CD4-positive, alpha-beta T cell (primary cell): ENCODE results near the gene MIPOL1. TPM values are rescaled to one million over a fixed set of nuclear protein-coding genes. Genes with fewer than 3 reads are reported as not detected.

Source experiments
- ATAC-seq: fragments of 200-7000 bp; cut with Tn5 transposase; one replicate; pipeline ENCODE4 v1.10.0; 2022; ENCODE audit warnings: mild to moderate bottlenecking; ENCODE audit not compliant: poor library complexity
- CTCF ChIA-PET: fragments of 350-600 bp; sonication (Branson Sonifier 250); formaldehyde crosslinking; loops from one replicate; lab custom pipeline; 2021; ENCODE audit warnings: antibody characterized with exemption, inconsistent platforms; lab: Charles Lee
- POLR2A ChIA-PET: fragments of 350-600 bp; sonication (Branson Sonifier 250); formaldehyde crosslinking; loops from one replicate; lab custom pipeline; 2021; ENCODE audit warnings: antibody characterized with exemption, inconsistent platforms; lab: Charles Lee
- DNase-seq, 14 experiments: peaks; one replicate each; pipeline ENCODE4 v3.0.0-alpha.2; 2013 to 2020; ENCODE audit warnings: mixed read lengths in 2 of 14
- H3K27ac ChIP-seq, 2 donors: one replicate each; pipeline versions ENCODE4 v1.5.1 to v1.7.0; 2013; ENCODE audit warnings: low read length in 2 of 2, low read depth in 1 of 2, mild to moderate bottlenecking in 1 of 2
- H3K27me3 ChIP-seq, 2 experiments: 1 replicate in 1 of 2; 2 replicates in 1 of 2; pipeline versions ENCODE4 v1.6.1 to v1.7.0; 2013; ENCODE audit warnings: low read length in 2 of 2, control low read depth in 1 of 2, mild to moderate bottlenecking in 1 of 2, moderate library complexity in 1 of 2; ENCODE audit not compliant: insufficient read depth in 2 of 2, control insufficient read depth in 1 of 2
- H3K36me3 ChIP-seq: one replicate; pipeline ENCODE4 v1.6.1; 2013; ENCODE audit warnings: low read length, control low read depth; ENCODE audit not compliant: insufficient read depth
- H3K4me1 ChIP-seq: one replicate; pipeline ENCODE4 v1.6.1; 2013; ENCODE audit warnings: low read length, control low read depth; ENCODE audit not compliant: insufficient read depth
- H3K4me3 ChIP-seq: one replicate; pipeline ENCODE4 v1.5.1; 2013; ENCODE audit warnings: mild to moderate bottlenecking, low read length, moderate library complexity
- H3K9me3 ChIP-seq, 2 experiments: 1 replicate in 1 of 2; 2 replicates in 1 of 2; pipeline versions ENCODE4 v1.6.1 to v1.7.0; 2013; ENCODE audit warnings: low read length in 2 of 2, mild to moderate bottlenecking in 2 of 2, control low read depth in 1 of 2, moderate library complexity in 1 of 2; ENCODE audit not compliant: control insufficient read depth in 1 of 2, insufficient read depth in 1 of 2
- H3K27ac Mint-ChIP-seq: one replicate; pipeline ENCODE4 v1.8.0; 2020; ENCODE audit warnings: mixed read lengths
- H3K27me3 Mint-ChIP-seq: one replicate; pipeline ENCODE4 v1.8.0; 2021; ENCODE audit warnings: mixed read lengths
- H3K36me3 Mint-ChIP-seq: one replicate; pipeline ENCODE4 v1.8.0; 2021; ENCODE audit warnings: low read depth, mixed read lengths
- H3K4me1 Mint-ChIP-seq: one replicate; pipeline ENCODE4 v1.8.0; 2021; ENCODE audit warnings: low read depth, mixed read lengths
- H3K4me3 Mint-ChIP-seq: one replicate; pipeline ENCODE4 v1.8.0; 2020; ENCODE audit warnings: mild to moderate bottlenecking, mixed read lengths
- H3K9me3 Mint-ChIP-seq: one replicate; pipeline ENCODE4 v1.8.0; 2020; ENCODE audit warnings: mixed read lengths
- CTCF ChIP-seq: fragments of 200-600 bp; IDR thresholded peaks from one replicate; pipeline ENCODE4 v1.8.0; 2022; ENCODE audit warnings: antibody characterized with exemption, mild to moderate bottlenecking
- intact Hi-C, 2 experiments: fragments of 100-400 bp; cut with DNase I in 1 of 2; cut with micrococcal nuclease in 1 of 2; formaldehyde crosslinking; loops; one replicate each; pipeline versions ENCODE4 v1.15.1 to v1.9.0; 2023 to 2025; cut with DNase I, micrococcal nuclease
- total RNA-seq, 174 experiments: library from RNA in 2 of 174; stranded (reverse) in 2 of 174; gene quantifications; one replicate each; pipeline ENCODE4 v1.2.3 and lab custom pipeline; 2021 to 2026

Gene MIPOL1
- total RNA-seq, 2 experiments from 2014 or later = 0.30 TPM; not detected in 1

- Histone ChIP-seq H3K36me3 (no peaks in the 10 kb centered on the region), H3K27me3 (no peaks in the 10 kb centered on the region), H3K4me1 (no peaks in the 10 kb centered on the region), H3K4me3 (no peak overlapping the region), H3K9me3 (peaks cover 0 to 3% of the 10 kb centered on the region in 2 experiments), H3K27ac (no peak overlapping the region)
- no peak for DNase-seq
- no peak for ATAC-seq
- ChIA-PET CTCF (no interaction called here), POLR2A (no interaction called here)
- H3K27ac Mint-ChIP-seq = no peak overlapping the region
- H3K4me1 Mint-ChIP-seq = no peaks in the 10 kb centered on the region
- H3K9me3 Mint-ChIP-seq = peaks cover 10% of the 10 kb centered on the region
- no peak overlapping the region for H3K4me3 Mint-ChIP-seq
- intact Hi-C loops = no loop called here
- no peak for TF ChIP-seq CTCF
- H3K27me3 Mint-ChIP-seq = no peaks in the 10 kb centered on the region
- no peaks in the 10 kb centered on the region for H3K36me3 Mint-ChIP-seq
These were observed 130.9 kb downstream of the MIPOL1 start for GRCh38 chr14:37328673-37329072.

- DNase-seq (no peak), ATAC-seq (no peak)
- ChIA-PET CTCF (no interaction called here), POLR2A (no interaction called here)
- no peaks in the 10 kb centered on the region for H3K36me3 Mint-ChIP-seq
- TF ChIP-seq CTCF = no peak
- H3K36me3 ChIP-seq = no peaks in the 10 kb centered on the region
- intact Hi-C loops = no loop called here
- H3K4me1 Mint-ChIP-seq = no peaks in the 10 kb centered on the region
- peaks cover 10% of the 10 kb centered on the region for H3K9me3 Mint-ChIP-seq
- H3K27ac Mint-ChIP-seq = no peak overlapping the region
- H3K4me3 Mint-ChIP-seq = no peak overlapping the region
- no peak overlapping the region for H3K4me3 ChIP-seq
- no peaks in the 10 kb centered on the region for H3K4me1 ChIP-seq
- no peaks in the 10 kb centered on the region for H3K27me3 Mint-ChIP-seq
- H3K27me3 ChIP-seq = no peaks in the 10 kb centered on the region
- peaks cover 0 to 3% of the 10 kb centered on the region in 2 experiments for H3K9me3 ChIP-seq
- no peak overlapping the region for H3K27ac ChIP-seq
These were observed 131.7 kb downstream of the MIPOL1 start for GRCh38 chr14:37329189-37330001.

- Mint-ChIP-seq H3K36me3 (no peaks in the 10 kb centered on the region), H3K9me3 (peaks cover 8% of the 10 kb centered on the region), H3K4me3 (no peak overlapping the region), H3K27me3 (no peaks in the 10 kb centered on the region), H3K27ac (no peak overlapping the region), H3K4me1 (no peaks in the 10 kb centered on the region)
- no peak for DNase-seq
- no peak for ATAC-seq
- Histone ChIP-seq H3K4me1 (no peaks in the 10 kb centered on the region), H3K27me3 (no peaks in the 10 kb centered on the region), H3K27ac (no peak overlapping the region), H3K4me3 (no peak overlapping the region), H3K36me3 (no peaks in the 10 kb centered on the region), H3K9me3 (peaks cover 0 to 3% of the 10 kb centered on the region in 2 experiments)
- ChIA-PET POLR2A (no interaction called here), CTCF (no interaction called here)
- intact Hi-C loops = no loop called here
- no peak for TF ChIP-seq CTCF
These were observed 133.2 kb downstream of the MIPOL1 start for GRCh38 chr14:37330910-37331309.
